ENCODE results near the gene RPL13A.
"Not testable (repeated sequence)": the region's sequence is repeated elsewhere in the genome, so short reads cannot be mapped to it uniquely, and the experiment has no call there.

The RPL13A gene

DNA sequence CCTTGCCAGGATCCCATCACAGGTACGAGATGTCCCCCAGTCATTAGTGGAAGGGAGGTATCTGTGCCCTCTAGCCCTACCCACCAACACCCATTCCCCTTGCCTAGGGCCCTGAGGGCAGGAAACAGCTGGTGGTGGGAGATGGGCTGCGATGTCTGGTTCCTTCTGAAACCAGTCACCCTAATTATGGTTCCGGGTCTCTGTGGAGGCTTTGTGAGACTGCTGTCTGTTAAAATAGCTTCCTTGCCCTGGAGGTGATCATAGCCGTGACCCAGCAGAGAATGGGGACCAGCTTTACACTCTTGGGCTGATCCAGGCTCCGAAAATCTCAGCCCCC is 28.9 kb upstream of the RPL13A start:
- no peak for DNase-seq

DNA sequence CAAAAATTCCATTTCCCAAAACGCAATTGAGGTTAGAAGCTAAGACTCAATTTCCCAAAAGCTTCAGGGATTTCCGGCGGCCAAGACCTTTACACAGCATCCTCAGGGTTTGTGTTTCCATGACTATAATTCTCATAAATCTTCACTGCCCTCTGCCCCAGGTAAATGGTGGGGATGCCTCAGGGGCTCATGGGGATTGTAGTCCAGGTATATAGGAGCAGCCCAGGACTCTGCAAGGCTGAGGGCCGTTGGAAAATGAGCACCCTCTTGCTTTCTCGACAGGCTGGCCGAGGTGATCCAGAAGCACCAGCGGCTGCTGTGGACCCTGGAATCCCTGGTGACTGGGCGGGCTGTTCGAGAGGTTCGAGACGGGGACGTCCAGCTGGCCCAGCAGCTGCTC is 28.0 kb upstream of the RPL13A start:
- DNase-seq = no peak

DNA sequence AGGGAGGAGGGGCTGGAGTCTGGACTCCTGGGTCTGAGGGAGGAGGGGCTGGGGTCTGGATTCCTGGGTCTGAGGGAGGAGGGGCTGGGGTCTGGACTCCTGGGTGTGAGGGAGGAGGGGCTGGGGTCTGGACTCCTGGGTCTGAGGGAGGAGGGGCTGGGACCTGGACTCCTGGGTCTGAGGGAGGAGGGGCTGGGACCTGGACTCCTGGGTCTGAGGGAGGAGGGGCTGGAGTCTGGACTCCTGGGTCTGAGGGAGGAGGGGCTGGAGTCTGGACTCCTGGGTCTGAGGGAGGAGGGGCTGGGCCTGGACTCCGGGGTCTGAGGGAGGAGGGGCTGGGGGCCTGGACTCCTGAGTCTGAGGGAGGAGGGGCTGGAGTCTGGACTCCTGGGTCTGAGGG is 26.3 kb upstream of the RPL13A start:
- DNase-seq = not testable (repeated sequence)

DNA sequence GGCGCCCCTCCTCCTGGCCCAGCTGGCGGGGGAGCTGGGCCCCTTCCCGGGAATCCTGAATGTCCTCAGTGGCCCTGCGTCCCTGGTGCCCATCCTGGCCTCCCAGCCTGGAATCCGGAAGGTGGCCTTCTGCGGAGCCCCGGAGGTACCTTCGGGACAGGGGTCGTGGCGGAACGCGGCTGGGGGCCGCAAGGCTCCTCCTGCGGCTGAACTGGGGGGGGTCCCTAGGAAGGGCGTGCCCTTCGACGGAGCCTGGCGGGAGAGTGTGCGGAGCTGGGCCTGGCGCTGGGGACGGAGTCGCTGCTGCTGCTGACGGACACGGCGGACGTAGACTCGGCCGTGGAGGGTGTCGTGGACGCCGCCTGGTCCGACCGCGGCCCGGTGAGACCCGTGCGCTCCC is 25.8 kb upstream of the RPL13A start:
- no peak for DNase-seq

DNA sequence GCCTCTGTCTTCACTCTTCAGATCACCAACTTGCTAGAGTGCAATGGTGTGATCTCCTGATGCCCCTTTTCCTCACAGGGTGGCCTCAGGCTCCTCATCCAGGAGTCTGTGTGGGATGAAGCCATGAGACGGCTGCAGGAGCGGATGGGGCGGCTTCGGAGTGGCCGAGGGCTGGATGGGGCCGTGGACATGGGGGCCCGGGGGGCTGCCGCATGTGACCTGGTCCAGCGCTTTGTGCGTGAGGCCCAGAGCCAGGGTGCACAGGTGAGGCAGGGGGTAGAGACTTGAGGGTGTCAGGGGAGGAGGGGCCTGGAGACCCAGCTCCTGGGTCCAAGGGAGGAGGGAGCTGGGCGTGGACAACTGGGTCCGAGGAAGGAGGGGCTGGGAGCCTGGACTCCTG is 24.9 kb upstream of the RPL13A start:
- DNase-seq = no peak

DNA sequence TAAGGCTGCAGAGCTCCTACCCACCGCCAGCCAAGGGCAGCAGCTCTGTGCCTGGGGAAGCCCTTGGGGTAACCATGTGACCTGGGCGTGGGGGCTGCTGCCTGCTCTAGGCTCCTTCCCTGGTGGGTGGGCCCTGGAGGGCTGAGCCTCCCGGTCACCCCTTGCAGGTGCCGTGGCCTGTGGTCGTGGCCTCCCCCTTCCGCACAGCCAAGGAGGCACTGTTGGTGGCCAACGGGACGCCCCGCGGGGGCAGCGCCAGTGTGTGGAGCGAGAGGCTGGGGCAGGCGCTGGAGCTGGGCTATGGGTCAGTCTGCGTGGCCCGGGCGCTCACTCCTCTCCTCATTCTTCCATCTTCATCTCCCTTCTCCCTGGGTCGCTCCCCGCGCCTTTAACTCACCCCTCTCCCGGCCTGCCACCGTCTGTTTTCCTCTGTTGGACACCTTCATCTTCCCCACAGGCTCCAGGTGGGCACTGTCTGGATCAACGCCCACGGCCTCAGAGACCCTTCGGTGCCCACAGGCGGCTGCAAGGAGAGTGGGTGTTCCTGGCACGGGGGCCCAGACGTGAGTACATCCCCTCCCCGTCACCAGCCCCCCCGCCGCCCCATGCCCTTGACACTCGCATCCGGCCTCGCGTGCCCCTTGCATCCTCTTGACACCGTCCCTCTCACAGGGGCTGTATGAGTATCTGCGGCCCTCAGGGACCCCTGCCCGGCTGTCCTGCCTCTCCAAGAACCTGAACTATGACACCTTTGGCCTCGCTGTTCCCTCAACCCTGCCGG is 23.3 kb upstream of the RPL13A start:
- no peak for DNase-seq

DNA sequence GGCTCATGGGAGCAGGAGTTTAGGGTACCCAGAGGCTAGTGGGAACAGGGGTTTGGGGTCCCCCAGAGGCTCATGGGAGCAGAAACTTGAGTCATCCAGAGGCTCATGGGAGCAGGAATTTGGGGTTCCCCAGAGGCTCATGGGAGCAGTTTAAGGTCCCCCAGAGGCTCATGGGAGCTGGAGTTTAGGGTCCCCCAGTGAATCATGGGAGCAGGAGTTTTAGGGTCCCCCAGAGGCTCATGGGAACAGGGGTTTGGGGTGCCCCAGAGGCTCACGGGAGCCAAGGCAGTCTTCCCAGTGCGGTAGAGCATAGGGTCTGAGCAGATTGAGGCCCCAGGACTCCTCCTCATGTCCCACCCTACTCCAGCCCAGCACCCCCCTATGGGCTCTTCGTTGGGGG is 22.0 kb upstream of the RPL13A start:
- no peak for DNase-seq

DNA sequence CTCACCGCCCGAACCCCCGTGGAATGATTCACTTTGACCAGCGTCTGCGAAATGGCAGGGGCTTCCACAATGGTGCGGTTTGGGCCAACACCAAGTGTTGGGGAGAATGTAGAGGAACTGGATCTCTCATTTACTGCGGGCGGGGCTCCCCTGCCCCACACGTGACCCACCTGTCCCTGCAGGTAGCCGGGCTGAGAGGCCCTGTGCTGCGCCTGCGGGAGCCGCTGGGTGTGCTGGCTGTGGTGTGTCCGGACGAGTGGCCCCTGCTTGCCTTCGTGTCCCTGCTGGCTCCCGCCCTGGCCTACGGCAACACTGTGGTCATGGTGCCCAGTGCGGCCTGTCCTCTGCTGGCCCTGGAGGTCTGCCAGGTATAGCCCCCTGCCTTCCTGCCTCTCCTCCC is 19.2 kb upstream of the RPL13A start:
- no peak for DNase-seq

DNA sequence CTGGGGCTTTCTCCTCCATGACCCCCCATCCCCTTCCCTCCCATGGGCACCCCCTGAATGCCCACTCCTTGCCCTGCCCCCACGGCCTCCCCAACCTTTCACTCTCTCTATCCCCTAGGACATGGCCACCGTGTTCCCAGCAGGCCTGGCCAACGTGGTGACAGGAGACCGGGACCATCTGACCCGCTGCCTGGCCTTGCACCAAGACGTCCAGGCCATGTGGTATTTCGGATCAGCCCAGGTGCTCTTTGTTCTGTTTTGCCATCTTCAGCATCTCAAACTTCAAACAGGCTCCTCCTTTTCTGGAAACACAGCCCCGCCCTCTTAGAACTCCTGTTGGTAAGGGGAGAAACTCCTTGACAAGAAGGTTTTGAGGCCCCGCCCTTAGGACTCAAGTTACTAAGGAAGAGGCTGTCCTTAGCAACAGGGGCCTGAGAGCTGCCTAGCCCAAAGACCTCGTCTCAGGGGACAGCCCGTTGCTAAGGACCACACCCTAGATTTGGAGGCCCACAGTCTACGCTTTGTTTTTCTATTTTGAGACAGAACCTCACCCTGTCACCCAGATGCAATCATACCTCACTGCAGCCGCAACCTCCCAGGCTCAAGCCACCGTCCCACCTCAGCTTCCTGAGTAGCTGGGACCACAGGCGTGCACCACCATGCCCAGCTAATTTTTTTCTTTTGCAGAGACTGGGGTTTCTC is 18.5 kb upstream of the RPL13A start:
- no peak for DNase-seq

DNA sequence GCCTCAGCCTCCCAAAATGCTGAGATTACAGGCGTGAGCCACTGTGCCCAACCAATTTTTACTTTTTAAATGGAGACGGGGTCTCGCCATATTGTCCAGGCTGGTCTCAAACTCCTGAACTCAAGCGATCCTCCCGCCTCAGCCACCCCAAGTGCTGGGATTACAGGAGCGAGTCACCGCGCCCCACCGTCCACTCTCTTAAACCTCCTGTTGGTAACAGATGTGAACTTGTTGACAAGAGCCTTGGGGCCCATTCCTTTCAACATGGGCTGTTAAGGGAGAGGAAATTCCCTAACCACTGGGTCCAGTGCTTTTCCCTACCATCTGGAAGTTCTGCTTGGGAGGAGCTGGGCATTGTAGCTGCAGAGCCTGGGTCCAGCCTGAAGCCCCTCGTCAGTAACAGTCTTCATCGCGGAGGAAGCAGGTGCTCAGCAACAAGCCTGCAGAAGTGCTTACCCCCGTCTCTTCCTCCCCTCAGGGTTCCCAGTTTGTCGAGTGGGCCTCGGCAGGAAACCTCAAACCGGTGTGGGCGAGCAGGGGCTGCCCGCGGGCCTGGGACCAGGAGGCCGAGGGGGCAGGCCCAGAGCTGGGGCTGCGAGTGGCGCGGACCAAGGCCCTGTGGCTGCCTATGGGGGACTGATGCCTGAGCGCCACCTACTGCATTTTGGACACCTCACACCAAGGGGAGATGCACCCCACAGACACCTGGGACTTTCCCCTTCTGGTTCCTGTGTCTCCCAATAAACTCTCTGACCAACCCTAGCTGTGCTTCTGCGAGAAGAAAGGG is 17.4 kb upstream of the RPL13A start:
- DNase-seq = no peak

DNA sequence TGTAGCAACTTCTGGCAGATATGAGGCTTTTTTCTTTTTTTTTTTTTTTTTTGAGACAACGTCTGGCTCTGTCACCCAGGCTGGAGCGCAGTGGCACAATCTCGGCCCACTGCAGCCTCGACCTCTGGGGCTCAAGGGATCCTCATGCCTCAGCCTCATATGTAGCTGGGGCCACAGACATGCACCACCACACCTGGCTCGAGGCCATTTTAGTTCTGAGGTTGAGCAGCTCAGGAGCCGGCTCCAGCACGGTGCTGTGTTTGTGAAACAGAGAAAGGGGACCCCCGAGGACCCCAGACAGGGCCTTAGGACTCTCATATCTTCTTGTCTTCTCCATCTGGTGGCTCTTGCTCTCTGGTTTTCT is 16.8 kb upstream of the RPL13A start:
- no peak for DNase-seq

DNA sequence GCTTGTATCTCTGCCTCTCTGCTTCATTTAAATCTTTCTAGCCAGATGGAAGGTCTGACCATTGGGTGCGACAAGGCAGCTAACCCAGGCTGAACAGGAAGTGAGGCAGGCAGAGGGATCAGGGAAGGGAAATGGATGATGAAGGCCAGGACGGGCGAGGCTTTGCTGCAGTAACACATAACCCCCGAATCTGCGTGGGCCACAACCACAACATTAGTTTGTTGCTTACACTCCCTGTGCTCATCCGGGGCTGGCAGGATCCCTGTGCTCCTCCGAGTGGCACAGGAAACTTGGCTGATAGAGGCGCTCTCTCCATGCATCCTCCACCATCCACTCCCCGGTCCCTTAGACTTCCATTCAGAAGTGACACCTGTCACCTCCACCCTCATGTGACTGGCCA is 14.5 kb upstream of the RPL13A start:
- DNase-seq = no peak

DNA sequence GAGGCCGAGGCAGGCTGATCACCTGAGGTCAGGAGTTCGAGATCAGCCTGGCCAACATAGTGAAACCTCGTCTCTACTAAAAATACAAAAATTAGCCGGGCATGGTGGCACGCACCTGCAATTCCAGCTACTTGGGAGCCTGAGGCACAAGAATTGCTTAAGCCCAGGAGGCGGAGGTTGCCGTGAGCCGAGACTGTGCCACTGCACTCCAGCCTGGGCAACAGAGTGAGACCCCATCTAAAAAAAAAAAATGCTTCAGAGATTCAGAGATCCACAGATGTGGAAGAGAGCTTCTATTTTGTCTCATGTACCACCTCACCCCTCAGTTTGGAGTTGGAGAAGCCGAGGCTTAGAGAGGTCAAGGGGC is 13.9 kb upstream of the RPL13A start:
- not testable (repeated sequence) for DNase-seq

DNA sequence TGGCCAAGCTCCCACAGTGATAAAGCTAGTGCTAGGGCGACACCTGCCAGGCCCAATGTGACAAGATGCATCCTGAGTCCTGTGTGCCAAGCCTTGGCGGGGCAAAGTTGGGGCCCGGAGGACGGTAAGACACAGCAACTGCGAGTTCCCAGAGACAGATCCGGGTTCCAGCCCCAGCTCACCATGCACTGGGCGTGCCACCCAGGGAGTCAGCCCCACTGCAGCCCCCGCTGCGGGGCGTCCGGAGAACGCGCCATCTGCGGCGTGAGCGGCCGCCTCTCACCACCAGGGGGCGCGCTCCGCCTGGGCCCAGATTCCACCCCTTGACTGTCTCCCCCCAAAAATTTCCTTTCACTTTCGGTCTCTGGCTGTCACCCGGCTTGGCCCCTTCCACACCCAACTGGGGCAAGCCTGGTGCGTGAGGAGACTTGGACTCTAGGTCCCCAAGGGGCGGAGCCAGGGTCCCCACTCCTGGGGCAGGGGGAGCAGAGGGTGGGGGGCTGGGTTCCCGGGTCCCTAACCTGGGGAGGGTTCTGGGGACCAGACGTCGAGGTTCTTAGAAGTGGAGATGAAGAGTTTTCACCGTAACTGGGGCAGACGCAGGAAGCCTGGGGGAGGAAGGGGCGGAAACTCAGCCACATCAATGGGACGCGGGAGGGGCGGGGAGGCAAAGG is 13.4 kb upstream of the RPL13A start, which contains the start of gene FLT3LG:
Gene FLT3LG (plus strand): TSS at position 348 of the 674 bp plus-strand sequence. CDS start 425 bp downstream, outside the sequence.
- DNase-seq = no peak

DNA sequence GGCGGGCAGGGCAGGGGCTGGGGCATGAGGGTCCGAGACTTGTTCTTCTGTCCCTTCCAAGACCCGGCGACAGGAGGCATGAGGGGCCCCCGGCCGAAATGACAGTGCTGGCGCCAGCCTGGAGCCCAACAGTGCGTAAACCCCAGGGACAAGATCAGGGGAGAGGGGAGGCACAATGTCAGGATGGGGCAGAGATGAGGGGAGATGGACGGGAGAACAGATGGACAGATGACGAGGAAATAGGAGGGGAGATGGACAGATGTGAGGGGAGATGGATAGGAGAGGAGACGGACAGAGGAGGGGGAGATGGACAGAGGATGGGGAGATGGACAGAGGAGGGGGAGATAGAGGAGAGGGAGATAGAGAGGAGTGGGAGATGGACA is 12.9 kb upstream of the RPL13A start:
- DNase-seq = no peak

DNA sequence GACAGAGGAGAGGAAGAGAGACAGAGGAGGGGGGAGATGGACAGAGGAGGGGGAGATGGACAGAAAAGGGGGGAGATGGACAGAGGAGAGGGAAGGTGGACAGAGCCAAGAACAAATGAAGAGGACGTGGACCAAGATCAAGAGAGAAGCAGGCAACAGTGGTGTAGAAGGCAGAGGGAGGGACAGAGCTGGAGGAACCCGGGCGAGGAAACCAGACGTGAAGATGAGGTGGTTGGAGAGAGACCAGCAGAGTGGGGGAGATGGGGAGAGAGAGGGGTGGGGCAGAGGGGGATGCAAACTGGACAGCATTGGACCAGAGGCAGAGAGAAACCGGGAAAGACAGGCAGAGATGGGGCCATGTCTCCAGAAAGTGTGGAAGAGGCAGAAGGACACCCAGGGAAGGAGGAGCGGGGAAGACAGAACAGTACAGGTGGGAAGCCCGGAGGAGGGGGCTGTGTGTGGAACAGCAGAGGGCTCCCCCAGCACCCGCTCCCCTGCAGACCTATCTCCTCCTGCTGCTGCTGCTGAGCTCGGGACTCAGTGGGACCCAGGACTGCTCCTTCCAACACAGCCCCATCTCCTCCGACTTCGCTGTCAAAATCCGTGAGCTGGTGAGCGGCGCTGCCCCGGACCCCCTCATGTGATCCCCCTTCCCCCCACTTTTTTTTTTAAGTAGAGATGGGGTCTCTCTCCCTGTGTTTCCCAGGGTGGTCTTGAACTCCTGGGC is 12.1 kb upstream of the RPL13A start:
- DNase-seq = no peak

DNA sequence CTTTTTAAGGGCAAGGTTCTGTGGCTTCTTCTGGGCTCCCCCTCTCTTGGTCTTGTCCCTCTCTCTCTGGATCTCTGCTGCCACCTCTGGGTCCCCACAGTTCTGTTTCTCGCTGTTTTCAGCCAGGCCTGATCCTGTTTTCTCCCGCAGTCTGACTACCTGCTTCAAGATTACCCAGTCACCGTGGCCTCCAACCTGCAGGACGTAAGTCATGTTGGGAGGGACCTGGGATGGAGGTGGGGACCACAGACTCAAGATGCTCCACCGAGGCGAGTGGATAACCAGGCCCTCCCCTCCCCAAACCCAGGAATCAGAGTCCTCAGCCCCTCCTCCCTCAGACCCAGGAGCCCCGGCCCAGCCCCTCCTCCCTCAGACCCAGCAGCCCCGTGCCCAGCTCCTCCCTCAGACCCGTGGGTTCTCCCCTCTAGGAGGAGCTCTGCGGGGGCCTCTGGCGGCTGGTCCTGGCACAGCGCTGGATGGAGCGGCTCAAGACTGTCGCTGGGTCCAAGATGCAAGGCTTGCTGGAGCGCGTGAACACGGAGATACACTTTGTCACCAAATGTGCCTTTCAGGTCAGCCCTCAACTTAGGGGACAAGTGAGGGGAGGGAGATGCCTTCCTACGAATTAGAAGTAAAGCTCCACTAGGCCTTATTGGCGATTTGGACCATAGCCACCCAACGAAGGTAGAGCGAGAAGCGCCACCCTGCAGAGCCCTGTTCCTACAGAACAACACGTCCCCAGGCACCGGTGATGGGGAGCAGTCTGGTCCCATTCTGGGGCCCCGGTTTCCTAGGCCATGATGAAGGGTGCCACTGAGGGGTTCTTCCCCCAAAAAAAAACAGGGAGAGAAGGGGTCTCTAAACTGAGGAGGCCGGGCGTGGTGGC is 11.2 kb upstream of the RPL13A start:
- DNase-seq = no peak

DNA sequence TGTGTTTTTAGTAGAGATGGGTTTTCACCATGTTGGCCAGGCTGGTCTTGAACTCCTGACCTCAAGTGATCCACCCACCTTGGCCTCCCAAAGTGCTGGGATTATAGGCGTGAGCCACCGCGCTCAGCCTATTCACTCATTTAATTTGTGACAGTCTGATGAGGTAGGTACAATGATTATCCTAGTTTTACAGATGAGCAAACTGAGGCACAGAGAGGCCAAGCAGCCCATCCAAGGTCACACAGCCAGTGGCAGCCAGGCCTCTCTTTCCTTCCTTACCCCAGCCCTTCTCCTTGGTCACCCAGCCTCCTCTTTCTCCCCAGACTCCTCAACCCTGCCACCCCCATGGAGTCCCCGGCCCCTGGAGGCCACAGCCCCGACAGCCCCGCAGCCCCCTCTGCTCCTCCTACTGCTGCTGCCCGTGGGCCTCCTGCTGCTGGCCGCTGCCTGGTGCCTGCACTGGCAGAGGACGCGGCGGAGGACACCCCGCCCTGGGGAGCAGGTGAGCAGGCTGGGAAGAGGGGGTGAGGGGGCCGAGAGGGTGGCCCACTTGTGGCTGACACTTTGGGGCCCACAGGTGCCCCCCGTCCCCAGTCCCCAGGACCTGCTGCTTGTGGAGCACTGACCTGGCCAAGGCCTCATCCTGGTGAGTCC is 7.3 kb upstream of the RPL13A start:
- DNase-seq = no peak

DNA sequence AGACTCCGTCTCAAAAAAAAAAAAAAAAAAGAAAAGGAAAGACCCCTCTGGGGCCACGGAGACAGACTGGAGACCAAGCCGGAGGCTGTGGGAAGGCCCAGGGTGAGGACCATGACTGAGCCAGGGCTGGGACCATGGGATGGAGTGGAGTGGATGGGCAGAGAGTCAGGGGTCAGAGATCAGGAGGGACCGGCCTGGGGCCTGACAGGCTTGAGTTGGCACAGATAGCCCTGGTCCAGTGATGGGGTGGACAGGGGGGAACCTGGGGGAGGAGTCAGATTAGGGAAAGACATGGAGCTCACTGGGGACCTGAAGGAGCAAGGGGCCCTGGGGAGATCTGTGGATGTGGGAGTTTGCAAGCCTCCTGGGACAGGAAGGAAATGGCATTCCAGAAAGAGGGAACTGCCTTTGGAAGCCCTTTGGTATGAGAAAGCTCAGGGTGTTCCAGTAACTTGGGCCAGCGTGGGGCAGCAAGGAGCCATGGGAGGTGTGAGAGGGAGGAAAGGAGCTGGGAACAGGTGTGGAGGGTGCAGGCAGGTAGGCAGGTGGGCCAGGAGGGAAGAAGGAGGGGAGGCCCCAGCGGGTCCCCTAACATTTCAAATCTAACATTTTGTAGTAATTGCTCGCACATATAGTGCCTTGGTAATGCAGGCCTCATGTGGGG is 6.3 kb upstream of the RPL13A start:
- no peak for DNase-seq

DNA sequence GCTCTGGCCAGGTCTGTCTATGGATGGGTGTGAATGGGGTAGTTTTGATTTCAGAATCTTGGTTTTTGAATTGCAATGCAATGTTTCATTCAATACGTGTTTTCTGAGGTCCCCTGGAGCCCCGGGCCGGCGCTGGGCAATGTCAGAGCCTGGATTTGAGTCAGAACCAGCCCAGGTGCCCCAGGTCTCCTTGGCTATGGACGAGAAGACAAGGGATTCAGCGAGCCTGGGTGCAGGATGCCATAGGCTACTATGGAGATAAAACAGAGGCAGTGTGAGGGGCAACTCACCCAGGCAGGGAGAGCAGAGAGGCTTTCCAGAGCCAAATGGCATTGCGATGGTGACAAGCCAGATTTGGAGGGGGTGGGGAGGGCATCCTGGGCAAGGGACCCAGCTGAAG is 1.2 kb upstream of the RPL13A start:
- no peak for DNase-seq
